Endothelial cell of hepatic sinusoid (primary cell): ENCODE measurements around the gene TUFM.
"Not testable (repeated sequence)": the region's sequence is repeated elsewhere in the genome, so short reads cannot be mapped to it uniquely, and the experiment has no call there.

Source experiments
- in situ Hi-C: cut with HindIII; loops from 2 replicates; pipeline ENCODE4 v1.10.0; 2017; ENCODE audit warnings: low sequenced_read_pairs

Gene TUFM

DNA sequence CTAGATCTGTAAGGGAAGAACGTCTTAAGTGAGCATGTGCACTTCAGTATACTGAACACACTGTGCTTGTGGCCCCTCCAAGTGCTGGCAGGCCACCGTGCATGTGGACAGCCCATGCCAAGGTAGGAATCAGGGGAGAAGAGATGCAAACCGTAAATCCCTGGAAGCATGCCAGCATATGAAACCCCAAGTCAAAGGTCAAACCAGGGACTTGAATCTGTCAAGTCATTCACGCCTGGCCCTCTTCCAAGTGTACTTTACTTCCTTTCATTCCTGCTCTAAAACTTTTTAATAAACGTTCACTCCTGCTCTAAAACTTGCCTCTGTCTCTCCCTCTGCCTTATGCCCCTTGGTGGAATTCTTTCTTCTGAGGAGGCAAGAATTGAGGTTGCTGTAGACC, 26.1 kb downstream of the TUFM start:
- in situ Hi-C loops = no loop called here

GRCh38 chr16:28807445-28808120, 38.6 kb downstream of the TUFM start:
- in situ Hi-C loops = not testable (repeated sequence)

DNA sequence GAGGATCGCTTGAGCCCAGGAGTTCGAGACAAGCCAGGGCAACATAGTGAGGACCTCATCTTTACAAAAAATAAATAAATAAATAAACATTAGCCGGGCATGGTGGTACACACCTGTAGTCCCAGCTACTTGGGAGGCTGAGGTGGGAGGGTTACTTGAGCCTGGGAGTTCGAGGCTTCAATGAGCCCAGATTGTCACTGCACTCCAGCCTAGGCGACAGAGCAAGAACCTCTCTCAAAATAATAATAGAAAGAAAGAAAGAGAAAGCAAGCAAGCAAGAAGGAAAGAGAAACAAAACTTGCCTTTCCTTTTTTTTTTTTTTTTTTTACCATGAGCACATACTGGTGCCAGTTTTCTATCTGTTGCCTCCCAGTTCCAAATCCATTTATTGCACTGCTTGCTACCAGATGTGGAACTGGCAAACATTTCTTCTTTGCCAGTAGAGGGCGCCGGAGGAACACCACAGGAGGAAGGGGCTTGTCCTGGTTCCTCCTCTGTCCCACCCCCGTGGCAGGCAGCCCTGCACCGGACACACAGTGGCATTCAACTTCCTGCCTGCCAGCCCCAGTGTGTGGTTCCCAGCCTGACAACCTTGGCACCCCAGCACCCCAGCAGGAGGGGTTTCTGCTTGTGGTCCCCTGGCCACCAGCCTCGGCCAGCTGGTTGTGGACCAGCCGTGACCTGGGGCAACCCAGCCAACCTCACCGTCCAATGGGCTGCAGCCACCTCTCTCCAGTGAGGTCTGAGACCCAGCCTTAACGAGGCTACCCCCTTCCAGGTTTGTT, 43.7 kb downstream of the TUFM start:
- in situ Hi-C loops = not testable (repeated sequence)
